ENCODE results near the gene IGFBP2. TPM values are rescaled to one million over a fixed set of nuclear protein-coding genes. Genes with fewer than 3 reads are reported as not detected.
A peak's percentile ranks its signal among the peaks of the same experiment; 100 is the strongest.

Gene IGFBP2
- total and polyA plus RNA-seq, 2 experiments from 2014 or later: 177 to 364 TPM

DNA sequence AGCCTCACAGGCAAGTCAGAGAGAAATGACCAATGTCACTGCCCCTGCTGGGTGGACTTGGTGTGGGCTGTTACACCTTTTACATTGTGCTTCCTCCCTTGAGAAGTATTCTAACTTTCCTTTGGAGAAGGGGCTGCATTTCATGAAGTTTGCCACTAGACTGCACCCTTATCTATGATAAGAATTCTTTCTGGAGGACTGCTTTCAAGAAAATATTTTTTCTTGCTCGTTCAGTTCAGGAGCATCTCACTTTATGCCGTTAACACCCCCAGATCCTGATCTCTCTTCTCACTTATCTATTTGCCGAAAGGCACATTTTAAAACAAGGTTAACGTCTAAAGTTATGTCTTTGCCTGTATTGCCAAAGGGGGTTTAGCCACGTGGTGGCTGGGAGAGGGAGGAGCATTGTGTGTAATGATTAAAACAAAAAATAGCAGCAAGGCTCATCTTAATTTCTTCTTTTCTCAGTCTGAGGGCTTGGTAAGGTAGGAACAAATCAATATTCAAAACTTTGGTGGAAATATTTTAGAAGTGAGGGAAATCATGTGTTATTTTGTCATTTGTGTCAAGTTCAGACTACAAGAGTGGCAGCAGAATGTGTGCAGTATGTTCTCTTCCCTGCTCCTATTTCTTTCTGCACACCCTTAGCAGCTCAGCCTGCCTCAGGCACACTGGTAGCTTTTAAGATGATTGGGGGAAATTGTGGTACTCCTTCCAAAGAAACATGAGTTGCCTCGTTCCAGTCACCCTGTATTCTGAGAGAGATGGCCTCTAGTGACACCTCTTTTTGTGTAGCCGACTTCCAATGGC, 63.7 kb downstream of the IGFBP2 start:
- H3K4me3 Mint-ChIP-seq: no peak overlapping the region
- TF ChIP-seq CTCF (conservative IDR thresholded peaks at IDR 0.05; ENCODE audit: low read depth in 2 of 2) (peak; percentile 59 to 63), ZNF462 (CRISPR knock-in tag; IDR thresholded peaks at IDR 0.05) (no peak), STAT1 (IDR thresholded peaks at IDR 0.05; ENCODE audit: unreplicated experiment) (no peak)
- no peak overlapping the region for H3K4me3 ChIP-seq
- no peaks in the 10 kb centered on the region for H4K20me1 ChIP-seq (replicated peaks; ENCODE audit: insufficient read depth)
- no peaks in the 10 kb centered on the region for H3K36me3 Mint-ChIP-seq (ENCODE audit: low read depth)
- no peak overlapping the region for H2AFZ ChIP-seq
- DNase-seq (ENCODE audit: low spot score): peak; percentile 66
- ATAC-seq: no peak
- peaks cover 23% of the 10 kb centered on the region for H3K27me3 Mint-ChIP-seq (ENCODE audit: insufficient read depth, low read depth, poor library complexity)
- H3K79me2 ChIP-seq (replicated peaks; ENCODE audit: insufficient read depth): no peaks in the 10 kb centered on the region
- H3K27ac ChIP-seq (ENCODE audit: low read depth): no peak overlapping the region
- H3K9me2 ChIP-seq (ENCODE audit: insufficient read depth): no peaks in the 10 kb centered on the region
- no peaks in the 10 kb centered on the region for H3K36me3 ChIP-seq (ENCODE audit: insufficient read depth)
- H3F3A ChIP-seq (replicated peaks; ENCODE audit: low read depth): 0 out of 2 replicates have a peak, but pooled peaks cover 4% of the 10 kb centered on the region
- no peak overlapping the region for H3K4me2 ChIP-seq
- no peak overlapping the region for H3K27ac Mint-ChIP-seq
- H3K9me3 Mint-ChIP-seq: no peaks in the 10 kb centered on the region
- H3K4me1 ChIP-seq (ENCODE audit: insufficient read depth): peaks cover 8% of the 10 kb centered on the region
- H3K4me1 Mint-ChIP-seq: peaks cover 18% of the 10 kb centered on the region
- peaks cover 28% of the 10 kb centered on the region for H3K27me3 ChIP-seq (ENCODE audit: insufficient read depth)
